Measurements from ENCODE around the gene LACC1. TPM values are rescaled to one million over a fixed set of nuclear protein-coding genes. Genes with fewer than 3 reads are reported as not detected.

The LACC1 gene
- total and polyA plus RNA-seq, 2 donors from 2014 or later: 3.1 to 12.2 TPM

- H3K27me3 ChIP-seq (ENCODE audit: control insufficient read depth, insufficient read depth, low read length): no peaks in the 10 kb centered on the region
- no peaks in the 10 kb centered on the region for H3K9me3 ChIP-seq (ENCODE audit: control insufficient read depth in 2 of 3, insufficient read depth in 1 of 3, low read length in 3 of 3)
- no peak overlapping the region for H3K9ac ChIP-seq (ENCODE audit: low read length in 3 of 3)
- FAIRE-seq: no peak
- H3K4me1 ChIP-seq (ENCODE audit: control insufficient read depth in 2 of 3, insufficient read depth in 2 of 3, low read depth in 1 of 3, low read length in 3 of 3): no peaks in the 10 kb centered on the region
- TF ChIP-seq CTCF (IDR thresholded peaks at IDR 0.05; ENCODE audit: borderline replicate concordance, extremely low read depth, insufficient read depth): no peak
- intact Hi-C loops (cut with DNase I): no loop called here
- H3K27ac ChIP-seq (ENCODE audit: low read depth in 2 of 2, low read length in 2 of 2): no peak overlapping the region
- no peaks in the 10 kb centered on the region for H3K36me3 ChIP-seq (ENCODE audit: control insufficient read depth in 2 of 3, insufficient read depth in 3 of 3, low read length in 3 of 3)
- H3K4me3 ChIP-seq (ENCODE audit: low read length in 3 of 3): no peak overlapping the region
- no peak for DNase-seq
Measured at GRCh38 chr13:43835701-43836100, 44.0 kb upstream of the LACC1 start.

- FAIRE-seq (no peak), DNase-seq (no peak)
- no peak overlapping the region for H3K27ac ChIP-seq (ENCODE audit: low read depth in 2 of 2, low read length in 2 of 2)
- TF ChIP-seq CTCF (IDR thresholded peaks at IDR 0.05; ENCODE audit: borderline replicate concordance, extremely low read depth, insufficient read depth): no peak
- no peak overlapping the region for H3K9ac ChIP-seq (ENCODE audit: low read length in 3 of 3)
- H3K27me3 ChIP-seq (ENCODE audit: control insufficient read depth, insufficient read depth, low read length): no peaks in the 10 kb centered on the region
- no peaks in the 10 kb centered on the region for H3K4me1 ChIP-seq (ENCODE audit: control insufficient read depth in 2 of 3, insufficient read depth in 2 of 3, low read depth in 1 of 3, low read length in 3 of 3)
- no peaks in the 10 kb centered on the region for H3K36me3 ChIP-seq (ENCODE audit: control insufficient read depth in 2 of 3, insufficient read depth in 3 of 3, low read length in 3 of 3)
- no peaks in the 10 kb centered on the region for H3K9me3 ChIP-seq (ENCODE audit: control insufficient read depth in 2 of 3, insufficient read depth in 1 of 3, low read length in 3 of 3)
- intact Hi-C loops (cut with DNase I): no loop called here
- H3K4me3 ChIP-seq (ENCODE audit: low read length in 3 of 3): no peak overlapping the region
Measured at GRCh38 chr13:43838909-43839308, 40.8 kb upstream of the LACC1 start.

DNA sequence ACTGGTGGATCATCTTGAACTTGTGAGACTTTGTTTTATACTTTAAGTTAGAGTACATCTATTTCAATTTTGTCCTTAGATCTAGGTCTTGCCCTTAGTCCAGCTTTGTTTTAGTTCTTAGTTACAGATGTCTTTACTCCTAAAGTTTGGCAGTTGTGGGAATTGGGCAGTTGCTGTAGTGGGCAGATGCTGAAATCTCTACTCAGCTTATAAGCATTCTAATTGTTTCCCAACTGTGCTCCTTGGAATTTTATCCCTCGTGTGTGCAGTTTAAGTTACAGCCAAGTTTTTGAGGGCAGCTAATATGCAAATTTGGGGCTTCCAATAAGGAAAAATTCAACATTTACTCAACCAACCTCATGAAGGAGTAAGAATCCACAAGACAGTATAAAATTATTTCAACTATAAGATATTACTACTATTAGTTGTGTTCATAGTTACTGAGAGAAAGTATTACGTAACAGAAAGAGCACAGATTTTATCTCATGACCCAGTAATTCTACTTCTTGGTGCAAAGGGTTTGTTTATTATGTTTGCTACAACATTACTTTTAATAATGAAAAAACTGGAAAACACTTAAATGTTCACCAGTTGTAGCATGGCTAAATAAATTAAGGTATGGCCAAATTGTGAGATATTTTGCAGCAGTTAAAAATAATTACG, 33.1 kb upstream of the LACC1 start:
- intact Hi-C loops (cut with DNase I): no loop called here
- DNase-seq: no peak
- FAIRE-seq: no peak
- no peak overlapping the region for H3K4me3 ChIP-seq (ENCODE audit: low read length in 3 of 3)
- H3K36me3 ChIP-seq (ENCODE audit: control insufficient read depth in 2 of 3, insufficient read depth in 3 of 3, low read length in 3 of 3): no peaks in the 10 kb centered on the region
- H3K27ac ChIP-seq (ENCODE audit: low read depth in 2 of 2, low read length in 2 of 2): no peak overlapping the region
- peaks cover 0 to 9% (median 0%) of the 10 kb centered on the region in 3 donors for H3K9me3 ChIP-seq (ENCODE audit: control insufficient read depth in 2 of 3, insufficient read depth in 1 of 3, low read length in 3 of 3)
- no peaks in the 10 kb centered on the region for H3K4me1 ChIP-seq (ENCODE audit: control insufficient read depth in 2 of 3, insufficient read depth in 2 of 3, low read depth in 1 of 3, low read length in 3 of 3)
- no peak overlapping the region for H3K9ac ChIP-seq (ENCODE audit: low read length in 3 of 3)
- no peaks in the 10 kb centered on the region for H3K27me3 ChIP-seq (ENCODE audit: control insufficient read depth, insufficient read depth, low read length)
- TF ChIP-seq CTCF (IDR thresholded peaks at IDR 0.05; ENCODE audit: borderline replicate concordance, extremely low read depth, insufficient read depth): no peak
